Body of pancreas (tissue), 4 donors: ENCODE data around the gene PLA2G4D.

Experiments used
- CTCF ChIP-seq, 7 experiments: fragments of 450-650 bp in 4 of 7; fragments of 200-600 bp in 3 of 7; sonication (generic) in 3 of 7; IDR thresholded peaks; one replicate each; pipeline ENCODE4 v1.5.1; 2016 to 2019; ENCODE audit warnings: antibody characterized with exemption in 7 of 7
- POLR2A ChIP-seq, 3 donors: fragments of 450-650 bp; IDR thresholded peaks; one replicate each; pipeline ENCODE4 v1.6.1; 2016; ENCODE audit warnings: antibody characterized with exemption in 3 of 3, mild to moderate bottlenecking in 2 of 3

- TF ChIP-seq POLR2A (IDR thresholded peaks at IDR 0.05) (no peak), CTCF (IDR thresholded peaks at IDR 0.05) (no peak)
These were observed 49.1 kb downstream of the PLA2G4D start for GRCh38 chr15:42045211-42045615.
